Suprapubic skin (tissue), 4 donors: Measurements from ENCODE around the gene ATP9B. TPM values are rescaled to one million over a fixed set of nuclear protein-coding genes. Genes with fewer than 3 reads are reported as not detected.
"Not testable (repeated sequence)": the region's sequence is repeated elsewhere in the genome, so short reads cannot be mapped to it uniquely, and the experiment has no call there.

Experiments used
- DNase-seq, 2 donors: peaks; one replicate each; pipeline ENCODE4 v3.0.0-alpha.2; 2019; ENCODE audit warnings: low spot score in 2 of 2
- H3K27ac ChIP-seq: fragments of 200-600 bp; sonication (generic); one replicate; pipeline ENCODE4 v1.5.1; 2019
- H3K27me3 ChIP-seq: fragments of 200-600 bp; sonication (generic); one replicate; pipeline ENCODE4 v1.5.1; 2019
- H3K36me3 ChIP-seq: fragments of 200-600 bp; sonication (generic); one replicate; pipeline ENCODE4 v1.5.1; 2019
- H3K4me1 ChIP-seq: fragments of 200-600 bp; sonication (generic); one replicate; pipeline ENCODE4 v1.5.1; 2019
- H3K4me3 ChIP-seq: fragments of 200-600 bp; sonication (generic); one replicate; pipeline ENCODE4 v1.5.1; 2019; ENCODE audit warnings: mild to moderate bottlenecking
- H3K9me3 ChIP-seq: fragments of 200-600 bp; sonication (generic); one replicate; pipeline ENCODE4 v1.5.1; 2019
- CTCF ChIP-seq, 2 donors: fragments of 200-600 bp in 1 of 2; fragments of 450-650 bp in 1 of 2; sonication (generic) in 1 of 2; IDR thresholded peaks; one replicate each; pipeline ENCODE4 v1.5.1; 2016 to 2019; ENCODE audit warnings: antibody characterized with exemption in 2 of 2, mild to moderate bottlenecking in 1 of 2, moderate library complexity in 1 of 2
- EP300 ChIP-seq: sonication (generic); formaldehyde crosslinking; IDR thresholded peaks from one replicate; pipeline ENCODE4 v1.6.1; 2017; ENCODE audit warnings: antibody characterized with exemption
- POLR2A ChIP-seq, 2 donors: fragments of 450-650 bp; IDR thresholded peaks; one replicate each; pipeline ENCODE4 v1.6.1; 2017; ENCODE audit warnings: antibody characterized with exemption in 2 of 2, mild to moderate bottlenecking in 2 of 2, moderate library complexity in 2 of 2
- POLR2AphosphoS5 ChIP-seq, 3 donors: sonication (generic); formaldehyde crosslinking; IDR thresholded peaks; one replicate each; pipeline ENCODE4 v1.6.1; 2017; ENCODE audit warnings: antibody characterized with exemption in 3 of 3
- WGBS: methylation state at CpG from one replicate; pipeline ENCODE4 v1.1.5; 2018; 5-methylcytosine and 5-hydroxymethylcytosine counted together
- total RNA-seq, 4 donors: library from RNA; depleted of rRNA; stranded (reverse); fragments of >200 nt; gene quantifications; one replicate each; pipeline ENCODE4 v1.1.0, GENCODE V29; 2016

Gene ATP9B
- total RNA-seq, 4 donors from 2014 or later = 30.2 to 109 (median 37.4) TPM

GRCh38 chr18:79069717-79070151, 540 bp downstream of the ATP9B start:
- H3K9me3 ChIP-seq = no peaks in the 10 kb centered on the region
- H3K4me1 ChIP-seq = peaks cover 17% of the 10 kb centered on the region
- no peak for DNase-seq
- no peaks in the 10 kb centered on the region for H3K36me3 ChIP-seq
- WGBS = 1% methylated on average over 19 of the region's 20 CpGs
- TF ChIP-seq EP300 (no peak), CTCF (IDR thresholded peaks at IDR 0.05) (no peak)
- H3K27me3 ChIP-seq = no peaks in the 10 kb centered on the region
- H3K27ac ChIP-seq = peak overlapping the region; percentile 90
- peak overlapping the region; percentile 80 for H3K4me3 ChIP-seq

GRCh38 chr18:79070486-79070885, 1.3 kb downstream of the ATP9B start:
- TF ChIP-seq POLR2A (IDR thresholded peaks at IDR 0.05) (no peak), POLR2AphosphoS5 (IDR thresholded peaks at IDR 0.05) (no peak), EP300 (no peak), CTCF (IDR thresholded peaks at IDR 0.05) (no peak)
- DNase-seq = no peak
- H3K4me3 ChIP-seq = peak overlapping the region; percentile 80
- 82% methylated on average over 3 of the region's 3 CpGs for WGBS
- no peaks in the 10 kb centered on the region for H3K9me3 ChIP-seq
- H3K4me1 ChIP-seq = peaks cover 17% of the 10 kb centered on the region
- H3K27ac ChIP-seq = no peak overlapping the region
- no peaks in the 10 kb centered on the region for H3K36me3 ChIP-seq
- no peaks in the 10 kb centered on the region for H3K27me3 ChIP-seq

DNA sequence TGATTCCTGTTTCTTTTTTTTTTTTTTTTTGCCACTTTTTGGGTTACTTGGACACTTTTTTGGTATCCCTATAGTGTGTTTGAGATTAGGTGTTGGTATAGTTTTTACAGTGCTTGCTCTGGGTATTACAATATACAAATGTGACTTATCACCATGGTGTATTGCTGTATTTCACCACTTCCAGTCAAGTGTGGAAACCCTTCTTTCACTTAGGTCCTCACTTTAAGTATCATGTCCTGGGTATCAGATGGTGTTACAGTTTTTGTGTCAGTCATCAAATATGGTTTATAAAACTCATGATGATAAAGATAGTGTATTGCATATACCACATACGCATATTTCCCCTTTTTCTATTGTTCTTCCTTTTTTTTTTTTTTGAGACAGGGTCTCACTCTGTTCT, 1.8 kb downstream of the ATP9B start:
- no peaks in the 10 kb centered on the region for H3K36me3 ChIP-seq
- WGBS = 89% methylated on average over 1 of the region's 1 CpG
- no peak for TF ChIP-seq POLR2A (IDR thresholded peaks at IDR 0.05)
- TF ChIP-seq POLR2AphosphoS5 (IDR thresholded peaks at IDR 0.05) = no peak
- TF ChIP-seq CTCF (IDR thresholded peaks at IDR 0.05) = no peak
- no peak for TF ChIP-seq EP300
- no peak overlapping the region for H3K4me3 ChIP-seq
- no peaks in the 10 kb centered on the region for H3K9me3 ChIP-seq
- H3K4me1 ChIP-seq = peaks cover 17% of the 10 kb centered on the region
- no peaks in the 10 kb centered on the region for H3K27me3 ChIP-seq
- no peak overlapping the region for H3K27ac ChIP-seq
- DNase-seq = no peak

GRCh38 chr18:79071503-79072210, 2.5 kb downstream of the ATP9B start:
- Histone ChIP-seq H3K9me3 (no peaks in the 10 kb centered on the region), H3K4me1 (peaks cover 17% of the 10 kb centered on the region), H3K4me3 (no peak overlapping the region), H3K36me3 (no peaks in the 10 kb centered on the region), H3K27ac (no peak overlapping the region), H3K27me3 (no peaks in the 10 kb centered on the region)
- TF ChIP-seq POLR2AphosphoS5 (IDR thresholded peaks at IDR 0.05) (no peak), CTCF (IDR thresholded peaks at IDR 0.05) (no peak), POLR2A (IDR thresholded peaks at IDR 0.05) (no peak), EP300 (no peak)
- DNase-seq = no peak
- 89% methylated on average over 3 of the region's 3 CpGs for WGBS

DNA sequence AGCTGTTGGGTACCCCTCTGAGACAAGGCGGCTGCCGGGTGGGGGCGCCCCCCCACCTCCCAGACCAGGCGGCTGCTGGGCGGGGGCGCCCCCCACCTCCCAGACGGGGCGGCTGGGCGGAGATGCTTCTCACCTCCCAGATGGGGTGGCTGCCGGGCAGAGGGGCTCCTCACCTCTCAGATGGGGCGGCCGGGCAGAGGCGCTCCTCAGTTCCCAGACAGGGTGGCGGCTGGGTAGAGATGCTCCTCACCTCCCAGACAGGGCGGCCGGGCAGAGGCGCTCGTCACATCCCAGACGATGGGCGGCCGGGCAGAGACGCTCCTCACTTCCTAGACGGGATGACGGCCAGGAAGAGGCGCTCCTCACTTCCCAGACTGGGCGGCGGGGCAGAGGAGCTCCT, 3.5 kb downstream of the ATP9B start:
- H3K27ac ChIP-seq, H3K9me3 ChIP-seq, H3K36me3 ChIP-seq, H3K27me3 ChIP-seq, H3K4me3 ChIP-seq, DNase-seq: not testable (repeated sequence)
- peaks cover 17% of the 10 kb centered on the region for H3K4me1 ChIP-seq
- 92% methylated on average over 20 of the region's 27 CpGs for WGBS

- no peak overlapping the region for H3K4me3 ChIP-seq
- no peaks in the 10 kb centered on the region for H3K4me1 ChIP-seq
- TF ChIP-seq EP300 = no peak
- TF ChIP-seq CTCF (IDR thresholded peaks at IDR 0.05) = no peak
- TF ChIP-seq POLR2A (IDR thresholded peaks at IDR 0.05) = no peak
- no peak for TF ChIP-seq POLR2AphosphoS5 (IDR thresholded peaks at IDR 0.05)
- H3K27ac ChIP-seq = no peak overlapping the region
- WGBS = 61% methylated on average over 1 of the region's 1 CpG
- no peaks in the 10 kb centered on the region for H3K9me3 ChIP-seq
- DNase-seq = no peak
- H3K36me3 ChIP-seq = no peaks in the 10 kb centered on the region
- no peaks in the 10 kb centered on the region for H3K27me3 ChIP-seq
These were observed 8.0 kb downstream of the ATP9B start for GRCh38 chr18:79077181-79077580.

- not testable (repeated sequence) for H3K27ac ChIP-seq, H3K27me3 ChIP-seq, H3K4me1 ChIP-seq, H3K9me3 ChIP-seq, H3K4me3 ChIP-seq, DNase-seq
- WGBS = 98% methylated on average over 5 of the region's 5 CpGs
- peaks cover 11% of the 10 kb centered on the region for H3K36me3 ChIP-seq
These were observed 9.6 kb downstream of the ATP9B start for GRCh38 chr18:79078791-79079190.
